ENCODE data around the gene MTUS2.
A peak's percentile ranks its signal among the peaks of the same experiment; 100 is the strongest.

MTUS2 gene

GRCh38 chr13:29535663-29536655, 715.8 kb downstream of the MTUS2 start:
- no peak for DNase-seq

GRCh38 chr13:29536853-29537252, 716.7 kb downstream of the MTUS2 start:
- no peak for DNase-seq

- DNase-seq: no peak
These were observed 717.9 kb downstream of the MTUS2 start for GRCh38 chr13:29537736-29538651.

GRCh38 chr13:29538652-29539040, 718.5 kb downstream of the MTUS2 start:
- no peak for DNase-seq

- peak in 1 of 2 donors; percentile 32 for DNase-seq
These were observed 719.7 kb downstream of the MTUS2 start for GRCh38 chr13:29539856-29540255.

- DNase-seq: no peak
These were observed 720.2 kb downstream of the MTUS2 start for GRCh38 chr13:29540334-29540733.

GRCh38 chr13:29540799-29541198, 720.7 kb downstream of the MTUS2 start:
- DNase-seq: no peak

GRCh38 chr13:29541400-29541799, 721.3 kb downstream of the MTUS2 start:
- no peak for DNase-seq

- DNase-seq: no peak
These were observed 722.2 kb downstream of the MTUS2 start for GRCh38 chr13:29542381-29542780.

GRCh38 chr13:29543230-29544215, 723.4 kb downstream of the MTUS2 start:
- no peak for DNase-seq

GRCh38 chr13:29545988-29546387, 725.8 kb downstream of the MTUS2 start:
- DNase-seq: no peak

GRCh38 chr13:29546662-29547061, 726.5 kb downstream of the MTUS2 start:
- no peak for DNase-seq

- DNase-seq: no peak
These were observed 727.0 kb downstream of the MTUS2 start for GRCh38 chr13:29547153-29547552.

- no peak for DNase-seq
These were observed 728.6 kb downstream of the MTUS2 start for GRCh38 chr13:29548722-29549121.

- no peak for DNase-seq
These were observed 730.4 kb downstream of the MTUS2 start for GRCh38 chr13:29550430-29550988.

GRCh38 chr13:29551214-29551613, 731.1 kb downstream of the MTUS2 start:
- DNase-seq: no peak

Measured in hippocampal formation (tissue), 2 donors.